HL-60 (cell line): ENCODE results near the gene CEACAM21.
A peak's percentile ranks its signal among the peaks of the same experiment; 100 is the strongest.

Source experiments
- DNase-seq, 2 experiments: peaks; one replicate each; pipeline ENCODE4 v3.0.0-alpha.2; 2010 to 2020; ENCODE audit warnings: low read depth in 1 of 2, low spot score in 1 of 2
- H3K27ac ChIP-seq: fragments of 250-450 bp; sonication (Bioruptor Pico); replicated peaks from 2 replicates; pipeline ENCODE4 v1.5.1; 2020; ENCODE audit warnings: mild to moderate bottlenecking, moderate library complexity
- H3K27me3 ChIP-seq: fragments of 250-450 bp; sonication (Bioruptor Pico); 2 replicates; pipeline ENCODE4 v1.5.1; 2021; ENCODE audit warnings: mild to moderate bottlenecking, moderate library complexity; ENCODE audit not compliant: insufficient read depth, poor library complexity, severe bottlenecking
- H3K4me3 ChIP-seq: replicated peaks from 2 replicates; pipeline ENCODE4 v1.5.1; 2011; ENCODE audit warnings: mild to moderate bottlenecking, control low read depth, low read length; ENCODE audit not compliant: insufficient read depth
- CTCF ChIP-seq: IDR thresholded peaks from one replicate; pipeline ENCODE4 v1.5.1; 2011; ENCODE audit warnings: low read length, control low read depth, inconsistent platforms; ENCODE audit not compliant: insufficient read depth
- GABPA ChIP-seq: IDR thresholded peaks from 2 replicates; pipeline ENCODE4 v1.6.1; 2012; ENCODE audit warnings: low read depth
- POLR2AphosphoS5 ChIP-seq: IDR thresholded peaks from 2 replicates; pipeline ENCODE4 v1.6.1; 2012; ENCODE audit warnings: low read depth
- REST ChIP-seq: IDR thresholded peaks from 2 replicates; pipeline ENCODE4 v1.6.1; 2012; ENCODE audit warnings: low read depth; ENCODE audit not compliant: insufficient replicate concordance
- SPI1 ChIP-seq: IDR thresholded peaks from 2 replicates; pipeline ENCODE4 v1.6.1; 2012; ENCODE audit warnings: low read depth, mild to moderate bottlenecking, borderline replicate concordance

CEACAM21 gene

GRCh38 chr19:41552558-41552957 lies 23.4 kb upstream of the CEACAM21 start:
- Histone ChIP-seq H3K27ac (no peak overlapping the region), H3K27me3 (no peaks in the 10 kb centered on the region), H3K4me3 (no peak overlapping the region)
- no peak for TF ChIP-seq GABPA
- no peak for TF ChIP-seq SPI1
- no peak for TF ChIP-seq REST
- TF ChIP-seq POLR2AphosphoS5, result no peak
- TF ChIP-seq CTCF, result no peak
- no peak for DNase-seq

GRCh38 chr19:41553804-41554203 lies 22.2 kb upstream of the CEACAM21 start:
- H3K27ac ChIP-seq, result no peak overlapping the region
- DNase-seq, result no peak
- TF ChIP-seq REST (no peak), GABPA (no peak), CTCF (no peak), POLR2AphosphoS5 (no peak), SPI1 (no peak)
- H3K4me3 ChIP-seq, result no peak overlapping the region
- no peaks in the 10 kb centered on the region for H3K27me3 ChIP-seq

GRCh38 chr19:41554907-41555306 lies 21.1 kb upstream of the CEACAM21 start:
- no peak overlapping the region for H3K27ac ChIP-seq
- TF ChIP-seq CTCF, result no peak
- TF ChIP-seq GABPA, result no peak
- TF ChIP-seq POLR2AphosphoS5, result no peak
- no peak for TF ChIP-seq SPI1
- TF ChIP-seq REST, result no peak
- DNase-seq, result peak in 1 of 2 experiments; percentile 13
- H3K27me3 ChIP-seq, result no peaks in the 10 kb centered on the region
- H3K4me3 ChIP-seq, result no peak overlapping the region
